ENCODE measurements around the gene TMEFF2. TPM values are rescaled to one million over a fixed set of nuclear protein-coding genes. Genes with fewer than 3 reads are reported as not detected.

TMEFF2 gene
- total and polyA plus RNA-seq, 2 donors (not counting 1 experiment from before 2014, with no cell fraction given), result not detected

GRCh38 chr2:191935247-191935646 lies 259.5 kb downstream of the TMEFF2 start:
- H3K9ac ChIP-seq (ENCODE audit: low read length), result no peak overlapping the region
- H2AFZ ChIP-seq (ENCODE audit: insufficient read depth, low read depth, low read length, poor library complexity, severe bottlenecking), result no peak overlapping the region
- no peak overlapping the region for H3K4me3 ChIP-seq (ENCODE audit: control extremely low read depth in 1 of 5, extremely low read depth in 1 of 5, insufficient read depth in 1 of 5, low read depth in 2 of 5, low read length in 4 of 5)
- no peak overlapping the region for H3K4me2 ChIP-seq (replicated peaks; ENCODE audit: low read depth, low read length, poor library complexity, severe bottlenecking)
- no peaks in the 10 kb centered on the region for H3K27me3 ChIP-seq (replicated peaks in 1 of 4; ENCODE audit: control extremely low read depth in 1 of 4, control insufficient read depth in 3 of 4, insufficient read depth in 4 of 4, low read length in 3 of 4)
- Mint-ChIP-seq H3K27ac (no peak overlapping the region), H3K9me3 (ENCODE audit: insufficient read depth) (no peaks in the 10 kb centered on the region), H3K4me3 (no peak overlapping the region), H3K27me3 (no peaks in the 10 kb centered on the region), H3K4me1 (no peaks in the 10 kb centered on the region)
- no peaks in the 10 kb centered on the region for H3K9me3 ChIP-seq (ENCODE audit: control extremely low read depth in 1 of 3, control insufficient read depth in 2 of 3, insufficient read depth in 1 of 3, low read length in 2 of 3)
- H3K79me2 ChIP-seq (ENCODE audit: control insufficient read depth, insufficient read depth, low read length), result no peaks in the 10 kb centered on the region
- TF ChIP-seq EZH2 (IDR thresholded peaks at IDR 0.05; ENCODE audit: borderline replicate concordance, insufficient read depth, low read depth, low read length, poor library complexity, severe bottlenecking), result no peak
- no peak for TF ChIP-seq CTCF (IDR thresholded peaks at IDR 0.05)
- ATAC-seq (ENCODE audit: low read depth), result no peak
- 97% methylated on average over 3 of the region's 3 CpGs for WGBS (ENCODE audit: insufficient coverage)
- no peaks in the 10 kb centered on the region for H3K4me1 ChIP-seq (ENCODE audit: control insufficient read depth in 2 of 2, insufficient read depth in 2 of 2, low read length in 2 of 2)
- intact Hi-C loops (cut with micrococcal nuclease), result no loop called here
- ChIA-PET CTCF (no interaction called here), POLR2A (no interaction called here)
- H3K27ac ChIP-seq (ENCODE audit: low read length in 2 of 2), result no peak overlapping the region
- DNase-seq, result no peak
- no peaks in the 10 kb centered on the region for H4K20me1 ChIP-seq (ENCODE audit: control insufficient read depth, insufficient read depth, low read length, poor library complexity, severe bottlenecking)
- no peaks in the 10 kb centered on the region for H3K36me3 ChIP-seq (replicated peaks in 1 of 2; ENCODE audit: control extremely low read depth in 1 of 2, control insufficient read depth in 1 of 2, extremely low read depth in 1 of 2, insufficient read depth in 2 of 2, low read length in 1 of 2)

GRCh38 chr2:191933307-191934105 lies 261.2 kb downstream of the TMEFF2 start:
- H3K79me2 ChIP-seq (ENCODE audit: control insufficient read depth, insufficient read depth, low read length), result no peaks in the 10 kb centered on the region

More at GRCh38 chr2:191933307-191934105, 261.2 kb downstream of the TMEFF2 start:
- no peak overlapping the region for H2AFZ ChIP-seq (ENCODE audit: insufficient read depth, low read depth, low read length, poor library complexity, severe bottlenecking)
- intact Hi-C loops (cut with micrococcal nuclease), result no loop called here
- H4K20me1 ChIP-seq (ENCODE audit: control insufficient read depth, insufficient read depth, low read length, poor library complexity, severe bottlenecking), result no peaks in the 10 kb centered on the region
- H3K4me1 ChIP-seq (ENCODE audit: control insufficient read depth in 2 of 2, insufficient read depth in 2 of 2, low read length in 2 of 2), result no peaks in the 10 kb centered on the region
- TF ChIP-seq EZH2 (IDR thresholded peaks at IDR 0.05; ENCODE audit: borderline replicate concordance, insufficient read depth, low read depth, low read length, poor library complexity, severe bottlenecking) (no peak), CTCF (IDR thresholded peaks at IDR 0.05) (no peak)
- ATAC-seq (ENCODE audit: low read depth) (no peak), DNase-seq (no peak)
- H3K27me3 Mint-ChIP-seq, result no peaks in the 10 kb centered on the region
- no peak overlapping the region for H3K27ac Mint-ChIP-seq
- H3K9ac ChIP-seq (ENCODE audit: low read length), result no peak overlapping the region
- H3K4me3 Mint-ChIP-seq, result no peak overlapping the region
- WGBS (ENCODE audit: insufficient coverage), result no CpG with 5 or more reads among the region's 2 CpGs
- H3K4me2 ChIP-seq (replicated peaks; ENCODE audit: low read depth, low read length, poor library complexity, severe bottlenecking), result no peak overlapping the region
- H3K9me3 ChIP-seq (ENCODE audit: control extremely low read depth in 1 of 3, control insufficient read depth in 2 of 3, insufficient read depth in 1 of 3, low read length in 2 of 3), result no peaks in the 10 kb centered on the region
- no peak overlapping the region for H3K27ac ChIP-seq (ENCODE audit: low read length in 2 of 2)
- H3K4me3 ChIP-seq (ENCODE audit: control extremely low read depth in 1 of 5, extremely low read depth in 1 of 5, insufficient read depth in 1 of 5, low read depth in 2 of 5, low read length in 4 of 5), result no peak overlapping the region
- no peaks in the 10 kb centered on the region for H3K9me3 Mint-ChIP-seq (ENCODE audit: insufficient read depth)
- H3K36me3 ChIP-seq (replicated peaks in 1 of 2; ENCODE audit: control extremely low read depth in 1 of 2, control insufficient read depth in 1 of 2, extremely low read depth in 1 of 2, insufficient read depth in 2 of 2, low read length in 1 of 2), result no peaks in the 10 kb centered on the region
- H3K4me1 Mint-ChIP-seq, result no peaks in the 10 kb centered on the region
- no peaks in the 10 kb centered on the region for H3K27me3 ChIP-seq (replicated peaks in 1 of 4; ENCODE audit: control extremely low read depth in 1 of 4, control insufficient read depth in 3 of 4, insufficient read depth in 4 of 4, low read length in 3 of 4)
- POLR2A ChIA-PET, result no interaction called here
- CTCF ChIA-PET, result no interaction called here

Data from B cell (primary cell).